ENCODE data around the gene LPP.

Gene LPP

GRCh38 chr3:188544012-188544411 lies 390.1 kb downstream of the LPP start:
- DNase-seq (ENCODE audit: low read depth, low spot score): no peak

GRCh38 chr3:188546835-188547670 lies 393.1 kb downstream of the LPP start:
- DNase-seq (ENCODE audit: low read depth, low spot score): peak; percentile 58

- DNase-seq (ENCODE audit: low read depth, low spot score): no peak
These were observed 399.6 kb downstream of the LPP start for GRCh38 chr3:188553569-188553968.

GRCh38 chr3:188554404-188554803 lies 400.4 kb downstream of the LPP start:
- no peak for DNase-seq (ENCODE audit: low read depth, low spot score)

GRCh38 chr3:188557235-188557634 lies 403.3 kb downstream of the LPP start:
- no peak for DNase-seq (ENCODE audit: low read depth, low spot score)

GRCh38 chr3:188558343-188559071 lies 404.6 kb downstream of the LPP start:
- no peak for DNase-seq (ENCODE audit: low read depth, low spot score)

- DNase-seq (ENCODE audit: low read depth, low spot score): peak; percentile 26
These were observed 405.1 kb downstream of the LPP start for GRCh38 chr3:188559072-188559429.

- no peak for DNase-seq (ENCODE audit: low read depth, low spot score)
These were observed 405.9 kb downstream of the LPP start for GRCh38 chr3:188559856-188560255.

GRCh38 chr3:188562144-188562543 lies 408.2 kb downstream of the LPP start:
- DNase-seq (ENCODE audit: low read depth, low spot score): no peak

- DNase-seq (ENCODE audit: low read depth, low spot score): no peak
These were observed 413.7 kb downstream of the LPP start for GRCh38 chr3:188567478-188568195.

- peak; percentile 64 for DNase-seq (ENCODE audit: low read depth, low spot score)
These were observed 414.8 kb downstream of the LPP start for GRCh38 chr3:188568736-188569135.

GRCh38 chr3:188571531-188572095 lies 417.7 kb downstream of the LPP start:
- DNase-seq (ENCODE audit: low read depth, low spot score): no peak

GRCh38 chr3:188573291-188573940 lies 419.5 kb downstream of the LPP start:
- no peak for DNase-seq (ENCODE audit: low read depth, low spot score)

- no peak for DNase-seq (ENCODE audit: low read depth, low spot score)
These were observed 420.0 kb downstream of the LPP start for GRCh38 chr3:188573956-188574355.

- peak; percentile 25 for DNase-seq (ENCODE audit: low read depth, low spot score)
These were observed 420.9 kb downstream of the LPP start for GRCh38 chr3:188574885-188575284.

- no peak for DNase-seq (ENCODE audit: low read depth, low spot score)
These were observed 421.5 kb downstream of the LPP start for GRCh38 chr3:188575501-188575900.

- DNase-seq (ENCODE audit: low read depth, low spot score): no peak
These were observed 423.6 kb downstream of the LPP start for GRCh38 chr3:188577539-188577938.

GRCh38 chr3:188578576-188579363 lies 424.8 kb downstream of the LPP start:
- DNase-seq (ENCODE audit: low read depth, low spot score): peak; percentile 89

- no peak for DNase-seq (ENCODE audit: low read depth, low spot score)
These were observed 426.3 kb downstream of the LPP start for GRCh38 chr3:188580223-188580622.

- DNase-seq (ENCODE audit: low read depth, low spot score): no peak
These were observed 426.7 kb downstream of the LPP start for GRCh38 chr3:188580659-188581058.

- no peak for DNase-seq (ENCODE audit: low read depth, low spot score)
These were observed 427.4 kb downstream of the LPP start for GRCh38 chr3:188581365-188581764.

Data from astrocyte of the hippocampus (primary cell).